GM18868 (cell line): Measurements from ENCODE around the gene WDR76.

Experiments used
- ATAC-seq: cut with Tn5 transposase; IDR thresholded peaks from one replicate; pipeline ENCODE4 v1.9.1; 2021; ENCODE audit warnings: mild to moderate bottlenecking, moderate library complexity; ENCODE audit not compliant: unreplicated experiment

WDR76 gene

DNA sequence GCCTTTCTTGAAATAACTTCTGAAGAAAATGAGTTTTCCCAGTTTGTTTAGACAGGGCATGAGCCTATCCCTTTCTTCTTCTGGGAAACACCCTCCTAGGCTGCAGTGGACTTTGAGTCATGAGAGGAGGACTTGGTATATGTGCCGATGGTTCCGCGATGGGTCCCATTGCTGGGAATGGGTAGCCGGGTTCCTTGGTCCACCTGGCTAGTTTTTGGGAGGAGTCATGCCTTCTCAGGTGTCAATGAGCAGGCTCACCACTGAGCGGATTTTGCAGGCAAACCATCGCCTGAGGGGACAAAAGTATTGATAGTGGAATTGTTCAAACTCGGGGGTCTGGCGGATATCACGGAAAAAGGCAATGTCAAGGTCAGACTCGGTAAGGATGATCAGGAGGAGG lies 46.8 kb downstream of the WDR76 start:
- ATAC-seq = no peak

GRCh38 chr15:43876872-43877271 lies 50.1 kb downstream of the WDR76 start:
- no peak for ATAC-seq

GRCh38 chr15:43877371-43877770 lies 50.6 kb downstream of the WDR76 start:
- ATAC-seq = no peak

- ATAC-seq = no peak
Observed at GRCh38 chr15:43878446-43878845, 51.6 kb downstream of the WDR76 start.

DNA sequence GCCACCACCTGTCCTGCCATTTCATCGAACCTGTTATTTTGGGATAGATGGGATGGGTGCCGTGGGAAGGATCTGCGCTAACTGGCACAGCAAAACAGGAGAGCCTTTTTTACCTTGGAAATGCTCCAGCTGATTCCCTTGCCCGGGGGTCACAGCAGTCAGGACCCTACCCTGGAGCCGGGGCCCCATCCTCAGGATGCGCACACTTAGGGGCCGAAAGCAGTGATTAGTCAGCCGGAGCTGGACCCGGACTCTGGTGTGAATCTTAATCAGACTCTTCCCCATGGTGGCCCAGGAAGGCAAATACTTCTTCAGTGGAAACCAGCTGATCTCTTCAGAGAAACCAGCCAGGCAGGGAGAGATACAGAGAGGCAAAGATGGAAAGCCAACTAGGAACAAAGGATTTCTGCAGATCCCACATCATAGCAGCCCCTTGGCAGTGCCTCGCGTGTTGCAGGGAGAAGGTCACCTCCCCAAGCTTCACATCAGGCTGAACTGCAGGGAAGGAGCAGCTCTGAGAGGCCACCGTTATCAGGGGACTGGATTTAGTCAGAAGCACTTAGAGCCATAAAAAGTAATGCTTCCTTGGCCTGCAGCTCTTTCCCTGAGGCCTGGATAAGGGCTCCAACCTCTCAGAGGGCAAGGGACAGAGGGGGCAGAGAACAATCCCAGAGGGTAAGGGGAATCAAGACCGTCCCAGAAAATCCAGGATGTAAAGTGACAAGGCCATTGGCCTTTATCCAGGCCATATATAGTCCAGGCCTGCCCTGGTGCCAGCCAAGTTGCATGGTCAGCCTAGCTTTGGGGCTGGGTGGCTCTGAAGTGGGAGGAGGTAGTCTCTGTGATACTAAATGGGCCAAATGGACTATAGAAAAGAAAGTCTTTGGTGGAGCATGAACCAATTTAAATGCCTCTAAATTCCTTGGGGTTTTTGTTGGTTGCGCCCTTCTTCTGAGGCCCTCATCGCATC lies 52.9 kb downstream of the WDR76 start:
- ATAC-seq = no peak

GRCh38 chr15:43880406-43881194 lies 53.8 kb downstream of the WDR76 start:
- ATAC-seq = no peak

GRCh38 chr15:43881245-43881644 lies 54.4 kb downstream of the WDR76 start:
- no peak for ATAC-seq

- ATAC-seq = no peak
Observed at GRCh38 chr15:43881944-43882343, 55.1 kb downstream of the WDR76 start.

DNA sequence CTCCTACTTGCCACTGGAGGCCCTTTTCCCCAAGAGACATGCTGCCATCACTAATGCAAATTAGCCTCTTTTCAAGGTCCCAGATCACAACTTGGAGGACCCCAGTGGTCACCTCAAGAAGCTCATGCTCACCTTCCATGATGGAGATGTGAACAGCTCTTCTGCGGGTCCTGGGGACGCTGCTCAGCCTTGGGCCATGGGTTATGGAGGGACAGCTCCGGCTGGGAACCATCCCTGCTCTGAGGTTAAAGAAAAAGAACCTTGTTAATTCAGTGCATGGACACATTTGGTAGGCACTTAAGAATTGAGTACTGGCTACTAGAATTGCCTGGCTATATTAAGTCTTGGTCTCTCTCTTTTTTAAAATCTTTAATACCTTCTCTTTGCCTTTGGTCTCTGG lies 56.8 kb downstream of the WDR76 start:
- no peak for ATAC-seq

DNA sequence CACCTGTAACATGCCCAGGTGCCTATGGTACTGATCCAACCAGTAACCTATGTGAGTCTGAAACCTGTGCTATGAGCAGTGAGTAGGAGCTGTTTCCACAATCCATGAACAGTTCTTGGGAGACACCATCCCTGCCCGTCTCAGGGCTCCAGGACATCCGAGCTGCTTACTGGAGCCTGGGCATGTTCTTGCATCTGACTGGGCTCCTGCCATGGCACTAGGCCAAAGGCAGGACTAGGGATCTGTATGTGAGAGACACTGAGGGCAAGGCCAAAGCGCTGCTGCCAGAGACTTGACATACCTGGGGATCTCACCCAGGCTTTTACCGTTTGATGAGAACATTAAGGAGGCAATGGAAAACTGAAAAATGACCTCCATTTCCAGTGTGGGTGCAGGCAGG lies 59.8 kb downstream of the WDR76 start:
- no peak for ATAC-seq

DNA sequence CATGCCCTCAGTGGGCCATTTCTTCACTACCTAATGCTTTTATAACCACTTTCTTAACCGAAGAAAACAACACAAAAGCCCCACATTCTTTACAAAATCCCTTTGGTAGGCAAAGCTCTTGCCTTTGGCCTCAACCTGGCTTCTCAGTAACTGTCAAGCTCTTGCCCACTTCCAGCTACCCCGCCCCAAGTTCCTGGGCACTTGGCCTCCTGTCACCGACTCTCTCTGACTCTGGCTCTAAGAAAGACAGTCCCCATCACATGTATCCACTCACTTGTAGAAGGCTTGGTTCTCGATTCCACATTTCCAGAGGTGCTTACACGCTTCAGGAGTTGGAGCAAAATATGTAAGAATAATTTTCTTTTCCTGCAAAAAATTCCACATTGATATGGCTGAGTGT lies 61.1 kb downstream of the WDR76 start:
- ATAC-seq = no peak

DNA sequence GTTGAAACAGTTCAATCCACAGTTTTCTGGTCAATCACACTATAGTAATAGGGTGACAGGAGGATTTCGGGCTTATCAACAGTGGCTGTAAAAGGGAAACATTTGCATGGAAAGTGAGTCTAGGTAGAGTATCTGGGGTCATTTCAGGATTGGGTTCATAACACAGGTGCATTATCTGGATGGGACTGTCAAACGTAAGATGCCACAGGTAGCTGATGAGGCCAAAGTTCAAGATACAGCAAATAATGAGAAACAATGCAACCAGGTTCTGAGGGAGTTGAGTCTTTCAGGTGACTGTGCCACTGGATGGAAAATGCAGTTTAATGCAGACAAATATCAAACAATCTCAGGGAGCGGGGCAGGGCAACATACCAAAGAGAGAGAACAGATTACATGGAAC lies 62.2 kb downstream of the WDR76 start:
- ATAC-seq = no peak

DNA sequence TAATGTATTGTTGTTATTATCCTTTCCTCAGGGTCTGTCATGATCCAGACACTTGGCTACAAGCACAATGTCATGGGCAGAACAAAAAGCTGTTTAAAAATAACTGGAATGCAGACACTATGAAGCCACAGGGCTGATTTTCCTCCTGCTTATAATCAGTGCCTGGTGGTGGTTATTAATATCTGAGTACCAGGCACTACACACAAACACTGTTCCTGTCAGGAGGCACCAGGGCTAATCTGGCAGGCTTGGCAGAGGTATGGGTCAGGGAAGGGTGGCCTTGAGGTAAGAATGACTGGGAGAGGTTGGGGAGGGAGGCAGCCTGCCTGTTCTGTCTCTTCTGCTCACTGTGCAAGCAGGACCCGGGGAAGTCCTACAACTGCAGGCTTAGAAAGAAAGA lies 67.2 kb downstream of the WDR76 start:
- ATAC-seq = no peak

DNA sequence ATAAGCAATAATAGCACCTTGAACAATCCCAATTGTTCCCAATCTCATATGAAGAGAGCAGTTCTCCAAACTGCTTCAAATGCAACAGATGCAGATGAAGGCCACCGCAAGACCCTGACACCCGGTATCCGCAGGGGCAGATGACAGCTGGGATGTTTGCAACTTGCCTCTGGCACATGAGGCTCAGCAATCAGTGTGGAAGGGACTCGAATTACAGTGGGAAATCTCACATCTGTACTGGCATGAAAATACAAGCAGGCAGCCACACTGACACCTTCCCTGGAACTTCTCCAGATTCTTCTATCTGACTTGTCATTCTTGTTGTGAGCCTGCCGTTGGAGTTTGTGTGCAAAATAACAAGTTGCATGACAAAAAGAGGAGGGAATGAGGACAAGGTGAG lies 68.8 kb downstream of the WDR76 start:
- ATAC-seq = no peak

DNA sequence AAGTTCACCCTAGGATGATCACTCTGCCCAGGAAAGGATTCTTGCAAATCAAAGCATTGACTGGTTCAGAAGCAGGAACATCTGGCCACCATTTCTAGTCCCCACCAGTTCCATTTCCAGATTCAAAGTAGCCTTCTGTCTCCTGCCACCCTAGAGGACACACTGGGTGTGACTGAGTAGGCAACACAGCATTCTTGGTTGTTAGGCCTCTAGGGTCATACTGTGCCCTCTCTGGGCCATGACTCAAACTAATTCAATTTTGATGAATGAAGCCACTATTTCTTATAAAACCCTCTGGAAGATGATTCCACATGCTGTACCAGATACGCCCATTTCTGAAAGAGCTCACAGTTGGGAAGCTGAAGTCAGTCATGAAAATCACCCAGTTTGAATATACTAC lies 69.7 kb downstream of the WDR76 start:
- no peak for ATAC-seq

DNA sequence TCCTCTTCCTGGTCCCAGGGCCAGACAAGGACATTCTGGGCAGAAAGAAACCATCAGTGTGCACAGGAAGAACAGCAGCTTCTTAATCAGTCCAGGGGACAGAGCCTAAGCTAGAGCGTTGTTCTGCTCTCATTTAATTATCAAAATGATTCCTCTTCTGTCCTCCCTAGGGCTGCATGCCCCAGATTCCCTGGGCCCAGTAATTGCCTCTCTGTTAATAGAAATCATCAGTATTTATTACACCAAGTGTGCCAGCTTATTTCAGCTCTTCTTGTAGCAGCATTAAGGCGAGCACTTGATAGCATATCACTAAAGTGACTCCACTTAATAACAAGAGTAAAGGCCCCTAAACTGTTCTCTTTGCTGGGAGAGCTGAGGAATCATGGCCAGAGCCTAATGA lies 72.1 kb downstream of the WDR76 start:
- ATAC-seq = no peak

DNA sequence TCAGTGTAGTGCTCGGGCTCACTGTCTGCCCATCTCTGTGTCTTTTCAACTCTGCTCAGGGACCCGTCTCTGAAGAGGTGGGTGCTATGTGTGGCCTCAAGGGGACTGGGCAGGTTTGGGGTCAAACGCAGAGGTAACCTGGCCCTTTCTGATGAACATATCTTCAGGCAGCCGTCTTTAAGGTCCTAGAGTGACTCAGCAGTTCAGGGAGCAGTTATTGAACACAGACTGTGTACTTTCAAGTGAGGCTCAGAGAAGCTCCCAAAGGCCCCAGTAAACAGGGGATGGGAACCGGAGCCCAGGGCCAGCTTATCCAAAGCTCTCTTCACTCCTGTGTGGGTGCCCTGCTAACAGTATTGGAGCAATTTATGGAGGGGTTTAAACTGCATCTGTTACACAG lies 73.1 kb downstream of the WDR76 start:
- no peak for ATAC-seq

GRCh38 chr15:43900996-43901395 lies 74.2 kb downstream of the WDR76 start:
- ATAC-seq = no peak

- no peak for ATAC-seq
Observed at GRCh38 chr15:43901495-43901894, 74.7 kb downstream of the WDR76 start.

- peak; percentile 56 for ATAC-seq
Observed at GRCh38 chr15:43903864-43904290, 77.1 kb downstream of the WDR76 start.

- ATAC-seq = no peak
Observed at GRCh38 chr15:43905755-43906154, 79.0 kb downstream of the WDR76 start.

GRCh38 chr15:43908516-43909050 lies 81.8 kb downstream of the WDR76 start:
- no peak for ATAC-seq
